Activated effector memory CD4-positive, alpha-beta T cell treated with anti-CD3 and anti-CD28 coated beads, Interleukin-2, amount 50 U/mL, for 16 hours (primary cell): ENCODE measurements around the gene BTBD2.

Experiments used
- DNase-seq: peaks from one replicate; pipeline ENCODE4 v3.0.0-alpha.2; 2020

BTBD2 gene

DNA sequence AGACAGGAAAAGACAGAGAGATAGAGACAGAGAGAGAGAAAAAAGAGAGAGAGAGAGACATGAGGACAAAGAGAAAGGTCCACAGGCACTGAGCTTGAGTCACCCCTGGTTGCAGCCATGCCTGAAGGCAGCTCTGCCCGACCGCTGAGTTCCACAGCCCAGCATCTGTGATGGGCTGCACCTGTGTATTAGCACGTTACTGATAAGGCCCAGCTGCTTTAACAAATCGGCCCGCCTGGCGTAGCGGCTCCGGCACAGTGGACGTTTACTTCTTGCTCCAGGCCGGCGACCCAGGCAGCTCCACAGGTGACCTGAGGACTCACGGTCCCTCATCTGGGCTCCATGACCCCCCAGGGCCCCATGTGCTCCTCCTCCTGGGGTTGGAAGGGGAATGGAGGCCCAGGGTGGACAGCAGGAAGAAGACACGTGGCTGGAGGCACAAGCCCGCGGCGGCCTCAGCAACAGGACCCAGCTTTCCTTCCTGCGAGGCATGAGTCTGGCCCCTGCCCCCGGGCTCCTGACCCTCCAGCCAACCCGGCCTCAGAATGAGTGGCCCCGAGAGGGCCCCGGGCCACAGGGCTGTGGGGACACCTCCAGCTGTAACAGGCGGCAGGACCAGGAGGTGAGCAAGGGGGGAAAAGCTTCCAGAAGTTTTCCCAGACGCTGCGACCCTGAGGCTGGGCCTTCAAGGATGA, 78.5 kb downstream of the BTBD2 start:
- DNase-seq, result no peak

- DNase-seq, result no peak
These were observed 79.1 kb downstream of the BTBD2 start for GRCh38 chr19:1936430-1936829.

- DNase-seq, result no peak
These were observed 79.9 kb downstream of the BTBD2 start for GRCh38 chr19:1935484-1936208.
